GM12874 (cell line): ENCODE data around the gene SEPSECS.

Experiments used
- CTCF ChIP-seq: IDR thresholded peaks from 2 replicates; pipeline ENCODE4 v1.5.1; 2011; ENCODE audit warnings: low read depth, mild to moderate bottlenecking, control low read depth, low read length, moderate library complexity; ENCODE audit not compliant: insufficient read depth

SEPSECS gene

DNA sequence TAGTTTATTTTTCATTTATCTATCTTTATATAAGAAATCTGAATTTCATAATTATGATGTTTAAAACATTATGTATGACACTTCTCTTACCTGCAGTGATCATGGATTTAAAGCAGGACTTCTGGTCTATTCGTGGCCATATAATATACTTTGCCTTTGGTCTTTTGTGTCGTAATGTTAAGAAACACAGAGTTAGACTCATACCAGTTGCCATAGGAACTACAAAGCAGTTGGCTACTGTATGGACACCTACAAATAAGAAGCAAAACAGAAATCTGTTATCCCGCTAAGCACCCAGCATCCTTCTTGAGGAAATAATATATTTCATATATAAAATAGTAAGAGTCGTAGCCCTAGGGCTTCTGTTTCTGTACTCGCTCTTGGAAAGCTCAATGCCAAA lies 4.3 kb downstream of the SEPSECS start:
- no peak for TF ChIP-seq CTCF

- no peak for TF ChIP-seq CTCF
These were observed 5.5 kb downstream of the SEPSECS start for GRCh38 chr4:25154594-25155265.

- no peak for TF ChIP-seq CTCF
These were observed 14.2 kb downstream of the SEPSECS start for GRCh38 chr4:25146076-25146475.

- peak; percentile 30; the same call in 1 of the 2 replicates for TF ChIP-seq CTCF
These were observed 15.3 kb downstream of the SEPSECS start for GRCh38 chr4:25144870-25145481.

GRCh38 chr4:25142468-25142867 lies 17.8 kb downstream of the SEPSECS start:
- TF ChIP-seq CTCF, result no peak

DNA sequence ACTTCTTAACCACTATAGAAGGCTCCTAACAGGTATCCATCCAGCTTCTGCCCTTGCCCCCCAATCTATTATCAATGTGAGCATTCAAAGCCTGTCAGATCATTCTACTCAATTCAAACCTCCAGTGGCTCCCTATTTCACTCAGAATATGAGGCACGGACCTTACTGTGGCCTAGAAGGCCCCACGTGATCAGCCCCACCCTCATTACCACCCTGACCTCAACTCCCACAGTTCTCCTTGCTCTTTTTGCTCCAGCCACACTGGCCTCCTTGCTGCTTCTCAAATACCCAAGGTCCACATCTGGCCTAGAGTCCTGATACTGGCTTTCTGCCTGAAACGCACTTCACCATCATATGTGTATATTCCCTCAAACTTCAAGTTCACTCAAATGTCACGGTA lies 18.7 kb downstream of the SEPSECS start:
- TF ChIP-seq CTCF, result no peak

- no peak for TF ChIP-seq CTCF
These were observed 27.1 kb downstream of the SEPSECS start for GRCh38 chr4:25133132-25133531.
